Measurements from ENCODE around the gene SLC6A9. TPM values are rescaled to one million over a fixed set of nuclear protein-coding genes. Genes with fewer than 3 reads are reported as not detected.
A peak's percentile ranks its signal among the peaks of the same experiment; 100 is the strongest.

SLC6A9 gene
- total RNA-seq, 4 donors from 2014 or later = 59.2 to 95.4 (median 84.5) TPM

DNA sequence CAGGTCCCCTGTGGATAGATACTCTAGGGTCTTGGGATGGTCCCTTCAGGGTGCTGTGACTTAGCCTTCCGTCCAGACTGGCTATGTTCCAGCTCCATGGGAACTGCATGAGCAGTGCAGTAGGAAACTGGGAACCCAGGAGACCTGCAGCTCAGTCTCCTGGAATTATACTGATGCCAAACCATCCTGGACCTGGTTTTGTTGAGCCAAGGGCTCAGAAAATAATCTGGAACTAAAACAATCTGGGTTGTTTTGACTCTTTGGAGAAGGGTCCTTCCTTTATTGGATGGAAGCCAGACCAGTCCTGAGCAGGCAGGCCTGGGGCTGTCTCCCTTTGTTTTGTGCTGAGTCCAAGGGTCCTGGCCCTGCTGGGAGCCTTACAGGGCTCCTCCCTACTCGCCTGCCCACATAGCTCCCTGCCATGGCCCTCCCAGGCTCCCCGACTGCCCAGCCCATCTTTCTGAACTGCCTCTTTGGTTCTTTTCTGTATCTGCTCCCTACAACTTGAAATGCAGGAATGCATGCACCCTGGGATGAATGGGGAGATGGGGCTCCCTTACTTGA lies 83.3 kb downstream of the SLC6A9 start:
- H3K36me3 ChIP-seq = peaks cover 8% of the 10 kb centered on the region
- DNase-seq (ENCODE audit: low spot score in 2 of 2) = no peak
- H3K4me1 ChIP-seq = peaks cover 39% of the 10 kb centered on the region
- 17% methylated on average over 3 of the region's 3 CpGs for WGBS
- H3K27ac ChIP-seq = no peak overlapping the region
- TF ChIP-seq POLR2A (IDR thresholded peaks at IDR 0.05) = no peak
- TF ChIP-seq, protein P1, sequence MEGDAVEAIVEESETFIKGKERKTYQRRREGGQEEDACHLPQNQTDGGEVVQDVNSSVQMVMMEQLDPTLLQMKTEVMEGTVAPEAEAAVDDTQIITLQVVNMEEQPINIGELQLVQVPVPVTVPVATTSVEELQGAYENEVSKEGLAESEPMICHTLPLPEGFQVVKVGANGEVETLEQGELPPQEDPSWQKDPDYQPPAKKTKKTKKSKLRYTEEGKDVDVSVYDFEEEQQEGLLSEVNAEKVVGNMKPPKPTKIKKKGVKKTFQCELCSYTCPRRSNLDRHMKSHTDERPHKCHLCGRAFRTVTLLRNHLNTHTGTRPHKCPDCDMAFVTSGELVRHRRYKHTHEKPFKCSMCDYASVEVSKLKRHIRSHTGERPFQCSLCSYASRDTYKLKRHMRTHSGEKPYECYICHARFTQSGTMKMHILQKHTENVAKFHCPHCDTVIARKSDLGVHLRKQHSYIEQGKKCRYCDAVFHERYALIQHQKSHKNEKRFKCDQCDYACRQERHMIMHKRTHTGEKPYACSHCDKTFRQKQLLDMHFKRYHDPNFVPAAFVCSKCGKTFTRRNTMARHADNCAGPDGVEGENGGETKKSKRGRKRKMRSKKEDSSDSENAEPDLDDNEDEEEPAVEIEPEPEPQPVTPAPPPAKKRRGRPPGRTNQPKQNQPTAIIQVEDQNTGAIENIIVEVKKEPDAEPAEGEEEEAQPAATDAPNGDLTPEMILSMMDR (IDR thresholded peaks at IDR 0.05) = no peak
- no peak for TF ChIP-seq POLR2AphosphoS5 (IDR thresholded peaks at IDR 0.05)
- no peak for TF ChIP-seq EP300 (IDR thresholded peaks at IDR 0.05)
- no peaks in the 10 kb centered on the region for H3K27me3 ChIP-seq
- H3K9me3 ChIP-seq = no peaks in the 10 kb centered on the region
- H3K4me3 ChIP-seq = peak overlapping the region; percentile 87

DNA sequence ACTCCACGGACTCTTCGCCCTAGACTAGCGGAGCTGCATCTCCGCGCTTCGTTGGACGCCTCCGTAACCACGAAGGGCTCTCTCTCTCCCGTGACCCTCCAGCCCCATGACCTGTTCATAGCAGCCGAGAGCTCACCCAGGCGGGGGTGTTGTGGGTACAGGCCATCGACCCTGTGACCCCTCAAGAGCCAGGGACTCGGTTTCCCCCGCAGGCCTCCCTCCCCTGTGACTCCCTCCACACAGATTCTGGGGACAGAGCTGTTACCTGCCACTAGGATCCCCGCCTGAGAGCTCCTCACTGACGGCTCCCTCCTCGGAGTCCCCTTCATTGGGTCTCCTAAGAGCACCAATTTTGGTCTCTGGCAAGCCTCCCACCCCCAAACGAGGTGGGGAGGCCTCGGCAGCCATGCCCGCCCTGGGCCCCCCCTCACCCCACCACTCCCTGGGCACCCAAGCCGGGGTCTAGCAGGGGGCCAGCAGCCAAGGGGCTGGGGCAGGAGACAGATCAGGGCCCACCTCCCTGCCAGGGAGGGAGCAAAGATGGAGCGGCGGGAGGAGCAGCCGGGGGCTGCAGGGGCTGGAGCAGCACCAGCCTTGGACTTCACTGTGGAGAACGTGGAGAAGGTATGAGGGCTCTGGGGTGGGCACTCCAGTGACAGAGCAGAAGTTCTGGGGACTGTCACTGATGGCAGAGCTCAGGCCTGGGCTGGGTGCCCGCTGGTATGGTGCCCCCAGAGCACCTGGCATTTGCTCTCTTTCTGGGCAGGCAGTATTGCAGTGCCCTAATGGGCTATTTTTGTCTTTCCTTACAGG lies 84.0 kb downstream of the SLC6A9 start:
- Histone ChIP-seq H3K27me3 (no peaks in the 10 kb centered on the region), H3K4me1 (peaks cover 39% of the 10 kb centered on the region), H3K9me3 (no peaks in the 10 kb centered on the region), H3K27ac (peak overlapping the region; percentile 93), H3K36me3 (peaks cover 8% of the 10 kb centered on the region), H3K4me3 (peak overlapping the region; percentile 87)
- TF ChIP-seq EP300 (IDR thresholded peaks at IDR 0.05) (no peak), POLR2A (IDR thresholded peaks at IDR 0.05) (no peak), POLR2AphosphoS5 (IDR thresholded peaks at IDR 0.05) (no peak)
- TF ChIP-seq, protein P1 (IDR thresholded peaks at IDR 0.05) = no peak
- 8% methylated on average over 20 of the region's 27 CpGs for WGBS
- no peak for DNase-seq (ENCODE audit: low spot score in 2 of 2)

Other genes starting within 250 kb of the SLC6A9 start
- under 1 TPM in 3 of 4 donors, not detected in 1; 0.38 to 0.91 (median 0.72) TPM for gene ARTN, start 97.7 kb downstream of the SLC6A9 start, total RNA-seq
- gene IPO13, start 84.5 kb downstream of the SLC6A9 start, total RNA-seq = 10 to 100 TPM; 30.8 to 41.0 (median 34.8) TPM
- gene DPH2, start 61.5 kb downstream of the SLC6A9 start, total RNA-seq = 10 to 100 TPM; 27.8 to 64.4 (median 39.8) TPM
- 100 to 1,000 TPM in 3 of 4 donors, 10 to 100 TPM in 1; 95.2 to 193 (median 150) TPM for gene ATP6V0B, start 56.5 kb downstream of the SLC6A9 start, total RNA-seq
- gene B4GALT2, start 52.3 kb downstream of the SLC6A9 start, total RNA-seq = 10 to 100 TPM; 21.4 to 51.4 (median 41.0) TPM
- gene CCDC24, start 39.9 kb downstream of the SLC6A9 start, total RNA-seq = 1 to 10 TPM; 1.6 to 7.8 (median 3.7) TPM
- not detected for gene KLF17, start 87.4 kb upstream of the SLC6A9 start, total RNA-seq
- gene KLF18, start 110.2 kb upstream of the SLC6A9 start, total RNA-seq = not detected
- gene DMAP1, start 182.0 kb upstream of the SLC6A9 start, total RNA-seq = 100 to 1,000 TPM in 1 of 4 donors, 10 to 100 TPM in 3; 44.2 to 102 (median 52.6) TPM

Data from suprapubic skin (tissue), 4 donors.